Activated CD4-positive, alpha-beta memory T cell treated with anti-CD3 and anti-CD28 coated beads for 36 hours (primary cell): ENCODE measurements around the gene NLRP7. TPM values are rescaled to one million over a fixed set of nuclear protein-coding genes. Genes with fewer than 3 reads are reported as not detected.

Experiments
- CTCF ChIA-PET: fragments of 350-600 bp; sonication (Branson Sonifier 250); formaldehyde crosslinking; loops from one replicate; lab custom pipeline; 2021; ENCODE audit warnings: antibody characterized with exemption, inconsistent platforms; lab: Charles Lee
- POLR2A ChIA-PET: fragments of 350-600 bp; sonication (Branson Sonifier 250); formaldehyde crosslinking; loops from one replicate; lab custom pipeline; 2021; ENCODE audit warnings: antibody characterized with exemption; lab: Charles Lee
- DNase-seq: peaks from one replicate; pipeline ENCODE4 v3.0.0-alpha.2; 2020
- H3K27ac Mint-ChIP-seq: one replicate; pipeline ENCODE4 v1.8.0; 2021; ENCODE audit warnings: mixed read lengths
- H3K27me3 Mint-ChIP-seq: one replicate; pipeline ENCODE4 v1.8.0; 2021; ENCODE audit warnings: mixed read lengths
- H3K36me3 Mint-ChIP-seq: one replicate; pipeline ENCODE4 v1.8.0; 2021; ENCODE audit warnings: mixed read lengths
- H3K4me1 Mint-ChIP-seq: one replicate; pipeline ENCODE4 v1.8.0; 2021; ENCODE audit warnings: low read depth, mixed read lengths
- H3K4me3 Mint-ChIP-seq: one replicate; pipeline ENCODE4 v1.8.0; 2021; ENCODE audit warnings: mild to moderate bottlenecking, mixed read lengths
- H3K9me3 Mint-ChIP-seq: one replicate; pipeline ENCODE4 v1.8.0; 2021; ENCODE audit warnings: mixed read lengths
- intact Hi-C: fragments of 100-400 bp; cut with micrococcal nuclease; formaldehyde crosslinking; loops from one replicate; pipeline ENCODE4 v1.15.1; 2023
- total RNA-seq, 2 experiments: library from RNA; stranded (reverse); gene quantifications; one replicate each; pipeline ENCODE4 v1.2.3, GENCODE V29; 2021

The NLRP7 gene
- total RNA-seq, 2 experiments from 2014 or later = not detected

- Mint-ChIP-seq H3K27ac (no peak overlapping the region), H3K4me3 (no peak overlapping the region), H3K36me3 (no peaks in the 10 kb centered on the region), H3K27me3 (peaks cover 9% of the 10 kb centered on the region), H3K4me1 (no peaks in the 10 kb centered on the region), H3K9me3 (no peaks in the 10 kb centered on the region)
- CTCF ChIA-PET = no interaction called here
- POLR2A ChIA-PET = no interaction called here
- no peak for DNase-seq
- intact Hi-C loops = no loop called here
Measured at GRCh38 chr19:54893406-54893805, 53.9 kb downstream of the NLRP7 start.

GRCh38 chr19:54889566-54889965 is 57.8 kb downstream of the NLRP7 start:
- Mint-ChIP-seq H3K4me3 (no peak overlapping the region), H3K4me1 (no peaks in the 10 kb centered on the region), H3K36me3 (no peaks in the 10 kb centered on the region), H3K9me3 (no peaks in the 10 kb centered on the region), H3K27me3 (peaks cover 4% of the 10 kb centered on the region), H3K27ac (no peak overlapping the region)
- POLR2A ChIA-PET = no interaction called here
- intact Hi-C loops = no loop called here
- DNase-seq = no peak
- CTCF ChIA-PET = interaction anchor here (0.8 kb wide), 1 partner anchor 252 kb away, joined by 4 read pairs; no protein-coding TSS in a partner anchor

GRCh38 chr19:54888239-54888638 is 59.1 kb downstream of the NLRP7 start:
- Mint-ChIP-seq H3K27me3 (peaks cover 4% of the 10 kb centered on the region), H3K27ac (no peak overlapping the region), H3K36me3 (no peaks in the 10 kb centered on the region), H3K9me3 (no peaks in the 10 kb centered on the region), H3K4me3 (no peak overlapping the region), H3K4me1 (no peaks in the 10 kb centered on the region)
- intact Hi-C loops = no loop called here
- no peak for DNase-seq
- CTCF ChIA-PET = no interaction called here
- POLR2A ChIA-PET = no interaction called here

GRCh38 chr19:54883228-54883627 is 64.1 kb downstream of the NLRP7 start:
- no peaks in the 10 kb centered on the region for H3K9me3 Mint-ChIP-seq
- intact Hi-C loops = no loop called here
- POLR2A ChIA-PET = no interaction called here

GRCh38 chr19:54882758-54883157 is 64.6 kb downstream of the NLRP7 start:
- Mint-ChIP-seq H3K27me3 (peaks cover 19% of the 10 kb centered on the region), H3K4me3 (no peak overlapping the region), H3K4me1 (no peaks in the 10 kb centered on the region), H3K27ac (no peak overlapping the region), H3K9me3 (no peaks in the 10 kb centered on the region), H3K36me3 (no peaks in the 10 kb centered on the region)
- intact Hi-C loops = no loop called here
- no peak for DNase-seq
- ChIA-PET POLR2A (no interaction called here), CTCF (no interaction called here)

More at GRCh38 chr19:54883228-54883627, 64.1 kb downstream of the NLRP7 start:
- H3K4me1 Mint-ChIP-seq = no peaks in the 10 kb centered on the region
- H3K27me3 Mint-ChIP-seq = peaks cover 19% of the 10 kb centered on the region
- no peak for DNase-seq
- H3K27ac Mint-ChIP-seq = no peak overlapping the region
- H3K4me3 Mint-ChIP-seq = no peak overlapping the region
- H3K36me3 Mint-ChIP-seq = no peaks in the 10 kb centered on the region
- CTCF ChIA-PET = no interaction called here

GRCh38 chr19:54881884-54882283 is 65.4 kb downstream of the NLRP7 start:
- no peak overlapping the region for H3K4me3 Mint-ChIP-seq
- ChIA-PET POLR2A (no interaction called here), CTCF (no interaction called here)
- H3K36me3 Mint-ChIP-seq = no peaks in the 10 kb centered on the region
- no peak overlapping the region for H3K27ac Mint-ChIP-seq
- peaks cover 19% of the 10 kb centered on the region for H3K27me3 Mint-ChIP-seq
- H3K9me3 Mint-ChIP-seq = no peaks in the 10 kb centered on the region
- DNase-seq = no peak
- intact Hi-C loops = no loop called here
- H3K4me1 Mint-ChIP-seq = no peaks in the 10 kb centered on the region

GRCh38 chr19:54877471-54877870 is 69.9 kb downstream of the NLRP7 start:
- H3K27ac Mint-ChIP-seq = no peak overlapping the region
- POLR2A ChIA-PET = no interaction called here
- H3K9me3 Mint-ChIP-seq = no peaks in the 10 kb centered on the region
- DNase-seq = no peak
- H3K27me3 Mint-ChIP-seq = peaks cover 13% of the 10 kb centered on the region
- no peaks in the 10 kb centered on the region for H3K4me1 Mint-ChIP-seq
- no peak overlapping the region for H3K4me3 Mint-ChIP-seq
- CTCF ChIA-PET = no interaction called here
- intact Hi-C loops = no loop called here
- H3K36me3 Mint-ChIP-seq = no peaks in the 10 kb centered on the region

GRCh38 chr19:54875506-54875905 is 71.8 kb downstream of the NLRP7 start:
- CTCF ChIA-PET = no interaction called here
- POLR2A ChIA-PET = interaction anchor here (0.6 kb wide), 1 partner anchor 32 kb away, joined by 3 read pairs; no protein-coding TSS in a partner anchor
- Mint-ChIP-seq H3K27ac (no peak overlapping the region), H3K27me3 (peaks cover 11% of the 10 kb centered on the region), H3K9me3 (no peaks in the 10 kb centered on the region), H3K4me1 (no peaks in the 10 kb centered on the region), H3K4me3 (no peak overlapping the region), H3K36me3 (no peaks in the 10 kb centered on the region)
- intact Hi-C loops = no loop called here
- DNase-seq = no peak

GRCh38 chr19:54873990-54874389 is 73.3 kb downstream of the NLRP7 start, which contains the start of gene FCAR:
Gene FCAR (plus strand): TSS chr19:54874235. CDS start chr19:54874290, 55 bp downstream.
- no peak within 1 kb of the TSS for H3K4me3 Mint-ChIP-seq
- no peaks in the 10 kb centered on the region for H3K36me3 Mint-ChIP-seq
- H3K27me3 Mint-ChIP-seq = peaks cover 6% of the 10 kb centered on the region
- H3K4me1 Mint-ChIP-seq = no peaks in the 10 kb centered on the region
- POLR2A ChIA-PET = no interaction called here
- CTCF ChIA-PET = no interaction called here
- no peaks in the 10 kb centered on the region for H3K9me3 Mint-ChIP-seq
- no peak for DNase-seq
- no peak within 1 kb of the TSS for H3K27ac Mint-ChIP-seq
- intact Hi-C loops = no loop called here

Other genes with a start within 250 kb of the NLRP7 start
- gene KIR3DL3, start 223.1 kb downstream of the NLRP7 start, total RNA-seq = not detected
- not detected for gene KIR2DL3, start 209.0 kb downstream of the NLRP7 start, total RNA-seq
- not detected for gene KIR2DL1, start 177.7 kb downstream of the NLRP7 start, total RNA-seq
- not detected for gene KIR2DL4, start 143.9 kb downstream of the NLRP7 start, total RNA-seq
- not detected for gene KIR3DL1, start 131.1 kb downstream of the NLRP7 start, total RNA-seq
- gene KIR2DS4, start 114.9 kb downstream of the NLRP7 start, total RNA-seq = not detected
- under 1 TPM; 0.27 to 0.48 TPM for gene KIR3DL2, start 97.1 kb downstream of the NLRP7 start, total RNA-seq
- not detected for gene FCAR, start 73.3 kb downstream of the NLRP7 start, total RNA-seq
- gene NCR1, start 41.4 kb downstream of the NLRP7 start, total RNA-seq = not detected
- 10 to 100 TPM in 1 of 2 experiments, 1 to 10 TPM in 1; 8.1 to 10.3 TPM for gene NLRP2, start 18.8 kb upstream of the NLRP7 start, total RNA-seq
- gene GP6, start 90.7 kb upstream of the NLRP7 start, total RNA-seq = not detected
- gene RDH13, start 115.6 kb upstream of the NLRP7 start, total RNA-seq = 10 to 100 TPM; 11.0 to 12.8 TPM
- gene EPS8L1, start 128.3 kb upstream of the NLRP7 start, total RNA-seq = 1 to 10 TPM; 2.2 to 2.7 TPM
- gene PPP1R12C, start 170.1 kb upstream of the NLRP7 start, total RNA-seq = 10 to 100 TPM; 62.7 to 73.2 TPM
- not detected for gene TNNT1, start 201.7 kb upstream of the NLRP7 start, total RNA-seq
- gene TNNI3, start 210.2 kb upstream of the NLRP7 start, total RNA-seq = not detected
- gene DNAAF3, start 219.1 kb upstream of the NLRP7 start, total RNA-seq = not detected
- gene SYT5, start 232.8 kb upstream of the NLRP7 start, total RNA-seq = under 1 TPM in 1 of 2 experiments, not detected in 1; 0.22 TPM